ENCODE results near the gene SH3BGRL3.

DNA sequence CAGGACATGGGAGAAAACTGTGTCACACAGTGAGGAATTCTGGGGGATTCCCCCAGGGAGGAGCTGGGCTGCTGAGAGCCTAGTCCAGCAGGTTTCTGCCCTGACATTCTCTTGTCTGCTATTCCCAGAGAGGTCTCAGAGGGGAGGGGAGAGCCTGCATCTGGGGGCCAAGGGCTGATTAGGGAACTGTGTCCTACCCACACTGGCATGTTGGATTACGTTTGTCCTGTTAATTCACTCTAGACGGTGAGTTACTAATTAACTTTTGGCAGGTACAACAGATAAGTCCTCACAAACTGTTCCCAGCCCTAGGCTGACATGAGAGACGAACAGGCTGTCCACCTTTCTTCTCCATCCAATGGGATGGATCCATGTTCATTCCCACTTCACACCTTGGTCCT is 2.6 kb upstream of the SH3BGRL3 start:
- TF ChIP-seq ARNTL (CRISPR knock-in tag; IDR thresholded peaks at IDR 0.05; ENCODE audit: borderline replicate concordance, low read depth) = no peak
- TF ChIP-seq, protein P1, sequence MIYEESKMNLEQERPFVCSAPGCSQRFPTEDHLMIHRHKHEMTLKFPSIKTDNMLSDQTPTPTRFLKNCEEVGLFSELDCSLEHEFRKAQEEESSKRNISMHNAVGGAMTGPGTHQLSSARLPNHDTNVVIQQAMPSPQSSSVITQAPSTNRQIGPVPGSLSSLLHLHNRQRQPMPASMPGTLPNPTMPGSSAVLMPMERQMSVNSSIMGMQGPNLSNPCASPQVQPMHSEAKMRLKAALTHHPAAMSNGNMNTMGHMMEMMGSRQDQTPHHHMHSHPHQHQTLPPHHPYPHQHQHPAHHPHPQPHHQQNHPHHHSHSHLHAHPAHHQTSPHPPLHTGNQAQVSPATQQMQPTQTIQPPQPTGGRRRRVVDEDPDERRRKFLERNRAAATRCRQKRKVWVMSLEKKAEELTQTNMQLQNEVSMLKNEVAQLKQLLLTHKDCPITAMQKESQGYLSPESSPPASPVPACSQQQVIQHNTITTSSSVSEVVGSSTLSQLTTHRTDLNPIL (CRISPR knock-in tag; IDR thresholded peaks at IDR 0.05; ENCODE audit: low read depth) = no peak
- no peak for TF ChIP-seq GLIS3 (CRISPR knock-in tag; IDR thresholded peaks at IDR 0.05)
- TF ChIP-seq, protein P2, sequence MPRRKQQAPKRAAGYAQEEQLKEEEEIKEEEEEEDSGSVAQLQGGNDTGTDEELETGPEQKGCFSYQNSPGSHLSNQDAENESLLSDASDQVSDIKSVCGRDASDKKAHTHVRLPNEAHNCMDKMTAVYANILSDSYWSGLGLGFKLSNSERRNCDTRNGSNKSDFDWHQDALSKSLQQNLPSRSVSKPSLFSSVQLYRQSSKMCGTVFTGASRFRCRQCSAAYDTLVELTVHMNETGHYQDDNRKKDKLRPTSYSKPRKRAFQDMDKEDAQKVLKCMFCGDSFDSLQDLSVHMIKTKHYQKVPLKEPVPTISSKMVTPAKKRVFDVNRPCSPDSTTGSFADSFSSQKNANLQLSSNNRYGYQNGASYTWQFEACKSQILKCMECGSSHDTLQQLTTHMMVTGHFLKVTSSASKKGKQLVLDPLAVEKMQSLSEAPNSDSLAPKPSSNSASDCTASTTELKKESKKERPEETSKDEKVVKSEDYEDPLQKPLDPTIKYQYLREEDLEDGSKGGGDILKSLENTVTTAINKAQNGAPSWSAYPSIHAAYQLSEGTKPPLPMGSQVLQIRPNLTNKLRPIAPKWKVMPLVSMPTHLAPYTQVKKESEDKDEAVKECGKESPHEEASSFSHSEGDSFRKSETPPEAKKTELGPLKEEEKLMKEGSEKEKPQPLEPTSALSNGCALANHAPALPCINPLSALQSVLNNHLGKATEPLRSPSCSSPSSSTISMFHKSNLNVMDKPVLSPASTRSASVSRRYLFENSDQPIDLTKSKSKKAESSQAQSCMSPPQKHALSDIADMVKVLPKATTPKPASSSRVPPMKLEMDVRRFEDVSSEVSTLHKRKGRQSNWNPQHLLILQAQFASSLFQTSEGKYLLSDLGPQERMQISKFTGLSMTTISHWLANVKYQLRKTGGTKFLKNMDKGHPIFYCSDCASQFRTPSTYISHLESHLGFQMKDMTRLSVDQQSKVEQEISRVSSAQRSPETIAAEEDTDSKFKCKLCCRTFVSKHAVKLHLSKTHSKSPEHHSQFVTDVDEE (CRISPR knock-in tag; IDR thresholded peaks at IDR 0.05) = no peak
